ENCODE data around the gene MDH1.

GRCh38 chr2:63649829-63650228 lies 61.1 kb downstream of the MDH1 start:
- TF ChIP-seq TCF4 (CRISPR knock-in tag; IDR thresholded peaks at IDR 0.05; ENCODE audit: borderline replicate concordance): no peak
- TF ChIP-seq CSDC2 (CRISPR knock-in tag; IDR thresholded peaks at IDR 0.05): no peak
- TF ChIP-seq, protein P1, sequence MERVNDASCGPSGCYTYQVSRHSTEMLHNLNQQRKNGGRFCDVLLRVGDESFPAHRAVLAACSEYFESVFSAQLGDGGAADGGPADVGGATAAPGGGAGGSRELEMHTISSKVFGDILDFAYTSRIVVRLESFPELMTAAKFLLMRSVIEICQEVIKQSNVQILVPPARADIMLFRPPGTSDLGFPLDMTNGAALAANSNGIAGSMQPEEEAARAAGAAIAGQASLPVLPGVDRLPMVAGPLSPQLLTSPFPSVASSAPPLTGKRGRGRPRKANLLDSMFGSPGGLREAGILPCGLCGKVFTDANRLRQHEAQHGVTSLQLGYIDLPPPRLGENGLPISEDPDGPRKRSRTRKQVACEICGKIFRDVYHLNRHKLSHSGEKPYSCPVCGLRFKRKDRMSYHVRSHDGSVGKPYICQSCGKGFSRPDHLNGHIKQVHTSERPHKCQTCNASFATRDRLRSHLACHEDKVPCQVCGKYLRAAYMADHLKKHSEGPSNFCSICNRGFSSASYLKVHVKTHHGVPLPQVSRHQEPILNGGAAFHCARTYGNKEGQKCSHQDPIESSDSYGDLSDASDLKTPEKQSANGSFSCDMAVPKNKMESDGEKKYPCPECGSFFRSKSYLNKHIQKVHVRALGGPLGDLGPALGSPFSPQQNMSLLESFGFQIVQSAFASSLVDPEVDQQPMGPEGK (CRISPR knock-in tag; IDR thresholded peaks at IDR 0.05; ENCODE audit: borderline replicate concordance): no peak
- no peak for TF ChIP-seq ESRRG (CRISPR knock-in tag; IDR thresholded peaks at IDR 0.05)
- no peak for TF ChIP-seq TOX (CRISPR knock-in tag; IDR thresholded peaks at IDR 0.05; ENCODE audit: borderline replicate concordance)
- no peak for TF ChIP-seq ZNF70 (CRISPR knock-in tag; IDR thresholded peaks at IDR 0.05)
- TF ChIP-seq, protein P2, sequence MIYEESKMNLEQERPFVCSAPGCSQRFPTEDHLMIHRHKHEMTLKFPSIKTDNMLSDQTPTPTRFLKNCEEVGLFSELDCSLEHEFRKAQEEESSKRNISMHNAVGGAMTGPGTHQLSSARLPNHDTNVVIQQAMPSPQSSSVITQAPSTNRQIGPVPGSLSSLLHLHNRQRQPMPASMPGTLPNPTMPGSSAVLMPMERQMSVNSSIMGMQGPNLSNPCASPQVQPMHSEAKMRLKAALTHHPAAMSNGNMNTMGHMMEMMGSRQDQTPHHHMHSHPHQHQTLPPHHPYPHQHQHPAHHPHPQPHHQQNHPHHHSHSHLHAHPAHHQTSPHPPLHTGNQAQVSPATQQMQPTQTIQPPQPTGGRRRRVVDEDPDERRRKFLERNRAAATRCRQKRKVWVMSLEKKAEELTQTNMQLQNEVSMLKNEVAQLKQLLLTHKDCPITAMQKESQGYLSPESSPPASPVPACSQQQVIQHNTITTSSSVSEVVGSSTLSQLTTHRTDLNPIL (CRISPR knock-in tag; IDR thresholded peaks at IDR 0.05; ENCODE audit: low read depth): no peak
- no peak for TF ChIP-seq TSHZ2 (CRISPR knock-in tag; IDR thresholded peaks at IDR 0.05)
- TF ChIP-seq ZFP3 (CRISPR knock-in tag; IDR thresholded peaks at IDR 0.05): no peak
- TF ChIP-seq ZNF565 (CRISPR knock-in tag; conservative IDR thresholded peaks at IDR 0.05; ENCODE audit: low read depth): no peak
- TF ChIP-seq ISL1 (CRISPR knock-in tag; IDR thresholded peaks at IDR 0.05): no peak
- TF ChIP-seq ZFP30 (CRISPR knock-in tag; IDR thresholded peaks at IDR 0.05): no peak
- no peak for TF ChIP-seq PPARA (CRISPR knock-in tag; IDR thresholded peaks at IDR 0.05; ENCODE audit: borderline replicate concordance)

All from SK-N-SH treated with all-trans-retinoic acid at 6 μM for 48 hours (cell line).